ENCODE data around the gene NTPCR.

Gene NTPCR

DNA sequence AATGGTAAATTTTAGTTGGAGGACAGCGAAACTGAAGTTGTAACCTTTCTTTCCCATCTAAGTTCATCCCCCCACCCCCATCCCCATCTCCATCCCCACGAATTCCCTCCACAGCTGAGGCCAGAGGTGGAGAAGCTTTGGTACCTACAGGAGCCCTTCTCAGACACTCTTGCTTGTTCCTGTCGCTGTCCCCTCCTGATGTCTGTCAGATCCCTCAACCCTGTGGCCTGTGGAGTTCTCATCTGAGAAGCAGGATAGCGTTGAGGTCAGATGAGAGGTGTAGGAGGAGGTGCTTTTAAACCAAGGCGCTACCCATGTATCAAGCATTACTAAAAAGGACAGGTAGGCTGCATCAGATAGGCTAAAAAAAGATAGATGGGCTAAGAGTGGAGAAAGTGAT, 769 bp downstream of the NTPCR start:
- Histone ChIP-seq H3K9me3 (ENCODE audit: severe bottlenecking) (no peaks in the 10 kb centered on the region), H3K27ac (no peak overlapping the region), H3K4me3 (ENCODE audit: low read depth, low read length) (peak overlapping the region; percentile 79), H3K27me3 (ENCODE audit: insufficient read depth, low read depth, severe bottlenecking) (no peaks in the 10 kb centered on the region), H3K36me3 (peaks cover 10% of the 10 kb centered on the region)
- no peak for DNase-seq
- TF ChIP-seq, protein P1, sequence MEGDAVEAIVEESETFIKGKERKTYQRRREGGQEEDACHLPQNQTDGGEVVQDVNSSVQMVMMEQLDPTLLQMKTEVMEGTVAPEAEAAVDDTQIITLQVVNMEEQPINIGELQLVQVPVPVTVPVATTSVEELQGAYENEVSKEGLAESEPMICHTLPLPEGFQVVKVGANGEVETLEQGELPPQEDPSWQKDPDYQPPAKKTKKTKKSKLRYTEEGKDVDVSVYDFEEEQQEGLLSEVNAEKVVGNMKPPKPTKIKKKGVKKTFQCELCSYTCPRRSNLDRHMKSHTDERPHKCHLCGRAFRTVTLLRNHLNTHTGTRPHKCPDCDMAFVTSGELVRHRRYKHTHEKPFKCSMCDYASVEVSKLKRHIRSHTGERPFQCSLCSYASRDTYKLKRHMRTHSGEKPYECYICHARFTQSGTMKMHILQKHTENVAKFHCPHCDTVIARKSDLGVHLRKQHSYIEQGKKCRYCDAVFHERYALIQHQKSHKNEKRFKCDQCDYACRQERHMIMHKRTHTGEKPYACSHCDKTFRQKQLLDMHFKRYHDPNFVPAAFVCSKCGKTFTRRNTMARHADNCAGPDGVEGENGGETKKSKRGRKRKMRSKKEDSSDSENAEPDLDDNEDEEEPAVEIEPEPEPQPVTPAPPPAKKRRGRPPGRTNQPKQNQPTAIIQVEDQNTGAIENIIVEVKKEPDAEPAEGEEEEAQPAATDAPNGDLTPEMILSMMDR (IDR thresholded peaks at IDR 0.05; ENCODE audit: low read depth, low read length): no peak

DNA sequence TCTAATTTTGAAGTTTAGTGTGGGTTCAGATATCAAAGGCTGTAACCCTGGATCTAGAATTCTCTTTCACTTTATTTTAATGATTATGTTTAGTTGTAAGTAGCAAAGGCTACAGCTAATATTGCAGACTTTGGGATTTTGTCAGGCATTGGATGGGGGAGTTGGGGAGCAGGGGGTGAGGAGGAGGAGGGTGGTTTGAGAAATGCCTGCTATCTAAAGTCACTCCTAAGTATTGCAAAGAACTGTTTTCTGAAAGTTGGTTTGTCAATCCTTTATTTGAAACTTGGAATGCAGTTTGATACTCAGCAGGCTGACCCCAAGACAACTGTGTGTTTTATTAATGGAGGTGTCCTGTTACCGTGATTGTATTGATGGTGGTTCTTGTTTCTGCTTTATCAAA, 1.2 kb downstream of the NTPCR start:
- no peak overlapping the region for H3K27ac ChIP-seq
- no peak for DNase-seq

DNA sequence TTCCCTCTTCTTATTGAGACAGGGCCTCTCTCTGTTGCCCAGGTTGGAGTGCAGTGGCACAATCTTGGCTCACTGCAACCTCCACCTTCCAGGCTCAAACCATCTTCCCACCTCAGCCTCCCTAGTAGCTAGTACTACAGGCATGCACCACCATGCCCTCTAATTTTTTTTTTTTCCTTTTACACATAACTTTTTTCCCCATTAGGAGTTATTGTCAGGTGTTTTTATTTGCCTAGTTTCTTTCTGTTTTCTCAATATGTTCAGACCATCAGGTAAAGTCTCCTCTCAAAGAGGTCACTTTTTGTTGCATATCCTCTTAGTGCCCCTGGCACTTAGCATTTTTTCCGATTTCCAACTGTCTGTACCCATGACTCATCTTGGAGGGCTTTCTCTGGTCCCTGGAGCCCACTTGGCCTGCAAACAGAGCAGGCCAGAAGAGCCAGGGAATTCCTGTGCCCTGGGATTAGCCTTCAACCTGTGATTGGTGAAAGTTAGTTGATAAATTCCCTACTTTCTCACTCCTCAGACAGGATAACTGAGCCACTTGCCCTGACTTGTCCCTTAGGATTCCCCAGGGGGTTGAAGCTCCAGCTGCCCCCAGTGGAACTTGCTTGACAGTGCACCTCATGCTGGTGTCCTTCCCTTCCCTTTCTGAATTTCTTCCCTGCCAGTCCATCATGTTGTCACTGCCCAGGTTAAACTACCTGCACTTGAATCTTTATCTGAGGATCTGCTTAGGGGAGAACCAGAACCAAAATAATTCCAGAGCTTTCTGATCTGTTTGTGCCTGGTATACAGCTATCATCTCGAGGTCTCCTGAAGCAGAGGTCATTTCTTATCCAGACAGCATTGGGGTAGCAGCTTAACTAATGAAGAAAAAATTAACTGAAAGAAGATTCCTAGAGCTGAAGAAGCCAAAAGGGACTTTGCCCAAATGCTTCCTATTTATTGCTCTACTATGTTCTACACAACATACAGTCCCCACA, 2.4 kb downstream of the NTPCR start:
- Histone ChIP-seq H3K36me3 (peaks cover 27% of the 10 kb centered on the region), H3K27me3 (ENCODE audit: insufficient read depth, low read depth, severe bottlenecking) (no peaks in the 10 kb centered on the region), H3K27ac (no peak overlapping the region), H3K9me3 (ENCODE audit: severe bottlenecking) (peaks cover 2% of the 10 kb centered on the region), H3K4me3 (ENCODE audit: low read depth, low read length) (no peak overlapping the region)
- DNase-seq: peak; percentile 95
- TF ChIP-seq, protein P1 (IDR thresholded peaks at IDR 0.05; ENCODE audit: low read depth, low read length): peak; percentile 99

More for the DNA sequence above, 1.2 kb downstream of the NTPCR start:
- peak overlapping the region; percentile 79 for H3K4me3 ChIP-seq (ENCODE audit: low read depth, low read length)
- no peaks in the 10 kb centered on the region for H3K9me3 ChIP-seq (ENCODE audit: severe bottlenecking)
- TF ChIP-seq, protein P1 (IDR thresholded peaks at IDR 0.05; ENCODE audit: low read depth, low read length): no peak
- no peaks in the 10 kb centered on the region for H3K27me3 ChIP-seq (ENCODE audit: insufficient read depth, low read depth, severe bottlenecking)
- H3K36me3 ChIP-seq: peaks cover 15% of the 10 kb centered on the region

DNA sequence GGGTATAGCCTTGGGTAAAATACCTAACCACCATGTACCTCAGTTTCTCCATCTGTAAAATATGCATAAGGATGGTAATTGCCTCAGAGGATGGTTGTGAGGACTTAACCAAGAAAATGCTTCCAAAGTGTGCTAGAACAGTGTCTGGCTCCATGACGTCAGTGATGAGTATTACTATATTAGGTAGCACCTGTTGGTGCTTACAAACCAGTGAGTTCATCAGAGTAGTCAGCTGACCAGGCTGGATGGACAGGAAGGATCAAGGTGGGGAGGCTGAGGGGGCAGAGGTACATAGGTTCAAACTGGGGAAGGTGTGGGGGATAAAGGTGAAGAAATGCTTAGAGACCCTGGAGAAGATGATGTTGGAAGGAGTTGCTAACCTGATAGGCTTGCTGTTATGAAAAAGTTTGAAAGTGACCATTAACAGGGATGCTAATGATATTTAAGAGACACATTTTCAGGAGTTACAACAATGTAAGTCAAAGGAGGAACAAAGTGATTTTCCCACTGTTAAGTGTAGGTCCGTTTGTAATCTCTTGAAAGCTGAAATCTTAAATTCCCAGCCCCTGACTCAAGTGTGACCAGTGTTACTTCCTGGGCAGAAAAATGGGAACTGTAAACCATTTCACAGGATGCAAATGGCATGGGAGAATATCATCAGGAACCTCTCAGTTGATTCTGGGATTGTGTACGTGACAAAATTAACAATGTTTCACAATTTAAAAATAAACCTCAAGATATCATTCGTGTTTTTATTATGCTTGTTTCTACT, 4.4 kb downstream of the NTPCR start:
- TF ChIP-seq, protein P1 (IDR thresholded peaks at IDR 0.05; ENCODE audit: low read depth, low read length): no peak
- Histone ChIP-seq H3K27me3 (ENCODE audit: insufficient read depth, low read depth, severe bottlenecking) (no peaks in the 10 kb centered on the region), H3K9me3 (ENCODE audit: severe bottlenecking) (peaks cover 8% of the 10 kb centered on the region), H3K36me3 (peaks cover 46% of the 10 kb centered on the region), H3K27ac (no peak overlapping the region), H3K4me3 (ENCODE audit: low read depth, low read length) (no peak overlapping the region)
- DNase-seq: no peak

DNA sequence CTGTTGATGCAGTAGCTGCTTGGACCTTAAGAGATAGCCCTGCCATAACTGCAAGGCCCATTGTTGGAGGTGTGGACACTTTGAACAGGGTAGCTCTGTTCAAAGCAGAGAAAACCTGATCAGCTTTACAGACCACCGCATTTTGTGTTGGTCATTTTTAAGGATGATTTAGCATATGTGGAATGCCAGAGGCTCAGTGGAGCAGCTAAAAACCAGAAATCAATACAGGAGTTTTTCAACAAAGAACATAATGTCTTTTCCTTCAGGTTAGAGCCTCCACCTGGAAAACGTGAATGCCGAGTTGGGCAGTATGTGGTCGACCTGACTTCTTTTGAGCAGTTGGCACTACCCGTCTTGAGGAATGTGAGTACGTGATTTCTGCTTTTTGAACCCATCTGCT, 5.7 kb downstream of the NTPCR start:
- Histone ChIP-seq H3K27ac (no peak overlapping the region), H3K36me3 (peaks cover 52% of the 10 kb centered on the region), H3K9me3 (ENCODE audit: severe bottlenecking) (peaks cover 8% of the 10 kb centered on the region), H3K4me3 (ENCODE audit: low read depth, low read length) (no peak overlapping the region), H3K27me3 (ENCODE audit: insufficient read depth, low read depth, severe bottlenecking) (no peaks in the 10 kb centered on the region)
- DNase-seq: no peak
- TF ChIP-seq, protein P1 (IDR thresholded peaks at IDR 0.05; ENCODE audit: low read depth, low read length): no peak

Measured in WERI-Rb-1 (cell line).